Measurements from ENCODE around the gene LRRC75B. TPM values are rescaled to one million over a fixed set of nuclear protein-coding genes. Genes with fewer than 3 reads are reported as not detected.

The LRRC75B gene
- total and polyA plus RNA-seq, 2 of the 13 experiments (the other 11 are each of a cell fraction or from before 2014, with no cell fraction given): 11.8 to 34.8 TPM

GRCh38 chr22:24582056-24582814 is 10.6 kb downstream of the LRRC75B start (continued):
- TF ChIP-seq, protein P1, sequence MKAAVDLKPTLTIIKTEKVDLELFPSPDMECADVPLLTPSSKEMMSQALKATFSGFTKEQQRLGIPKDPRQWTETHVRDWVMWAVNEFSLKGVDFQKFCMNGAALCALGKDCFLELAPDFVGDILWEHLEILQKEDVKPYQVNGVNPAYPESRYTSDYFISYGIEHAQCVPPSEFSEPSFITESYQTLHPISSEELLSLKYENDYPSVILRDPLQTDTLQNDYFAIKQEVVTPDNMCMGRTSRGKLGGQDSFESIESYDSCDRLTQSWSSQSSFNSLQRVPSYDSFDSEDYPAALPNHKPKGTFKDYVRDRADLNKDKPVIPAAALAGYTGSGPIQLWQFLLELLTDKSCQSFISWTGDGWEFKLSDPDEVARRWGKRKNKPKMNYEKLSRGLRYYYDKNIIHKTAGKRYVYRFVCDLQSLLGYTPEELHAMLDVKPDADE (CRISPR knock-in tag; IDR thresholded peaks at IDR 0.05): no peak

DNA sequence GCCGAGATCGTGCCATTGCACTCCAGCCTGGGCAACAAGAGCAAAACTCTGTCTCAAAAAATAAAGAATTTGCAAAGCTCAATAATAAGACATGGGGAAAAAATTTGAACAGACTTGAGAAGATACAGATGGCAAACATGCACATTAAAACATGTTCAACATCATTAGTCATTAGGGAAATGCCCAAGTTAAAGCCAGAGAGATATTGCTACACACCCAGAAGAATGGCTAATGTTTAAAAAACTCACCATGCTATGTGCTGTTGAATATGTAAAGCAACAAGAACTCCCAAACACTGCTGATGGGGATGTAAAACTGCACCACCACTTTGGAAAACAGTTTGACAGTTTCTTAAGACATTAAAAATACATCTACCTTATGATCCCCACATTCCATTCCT is 12.6 kb downstream of the LRRC75B start:
- no peaks in the 10 kb centered on the region for H3K9me3 ChIP-seq (ENCODE audit: low read length)
- no peak overlapping the region for H2AFZ ChIP-seq (ENCODE audit: low read length)
- BruUV-seq (replicated peaks): no TSS peak
- no peak for FAIRE-seq
- ChIA-PET CTCF (ENCODE audit: low intra/inter-chr PET ratio, low total read pairs) (no interaction called here), POLR2A (interaction anchor here (2.5 to 6.5 kb wide), 7 partner anchors 8 to 73 kb away, joined by 11 to 138 read pairs (median 27); partner anchors contain the start of genes GUCD1, LRRC75B and SNRPD3)
- H3K9ac ChIP-seq (ENCODE audit: insufficient read depth, low read depth, low read length): no peak overlapping the region
- no peaks in the 10 kb centered on the region; a peak in 2 of 5 replicates for H3K36me3 ChIP-seq (replicated peaks in 1 of 2; ENCODE audit: control insufficient read depth in 1 of 2, insufficient read depth in 2 of 2, low read length in 2 of 2)
- no peaks in the 10 kb centered on the region for H3K27me3 ChIP-seq (ENCODE audit: control insufficient read depth in 1 of 2, insufficient read depth in 2 of 2, low read length in 2 of 2)
- H3K27ac ChIP-seq (ENCODE audit: extremely low read length, insufficient read depth, low read length): peak overlapping the region; percentile 97
- 85% methylated on average over 2 of the region's 2 CpGs for WGBS (ENCODE audit: low lambda C conversion rate)
- no peak overlapping the region for H3K4me3 ChIP-seq (replicated peaks in 1 of 3; ENCODE audit: insufficient read depth in 1 of 3, low read depth in 2 of 3, low read length in 3 of 3)
- peaks cover 95% of the 10 kb centered on the region for H3K4me1 ChIP-seq (ENCODE audit: insufficient read depth, low read length)
- no peaks in the 10 kb centered on the region for H3K79me2 ChIP-seq (ENCODE audit: insufficient read depth, low read length)
- ATAC-seq: no peak
- intact Hi-C loops (cut with micrococcal nuclease; ENCODE audit: unreplicated experiment) (no loop called here), in situ Hi-C loops (cut with HindIII; ENCODE audit: extremely low pct_ligation_motif_present, low pct_unique_long_range_greater_than_20kb) (no loop called here)
- DNase-seq (ENCODE audit: low spot score): no peak
- H3K4me2 ChIP-seq (ENCODE audit: low read depth, low read length): 0 out of 2 replicates have a peak overlapping the region, but pooled peaks have one; percentile 84
- H4K20me1 ChIP-seq (ENCODE audit: insufficient read depth, low read length): no peaks in the 10 kb centered on the region
- TF ChIP-seq ZNF776 (CRISPR knock-in tag; IDR thresholded peaks at IDR 0.05): no peak
- TF ChIP-seq THYN1 (CRISPR knock-in tag; IDR thresholded peaks at IDR 0.05; ENCODE audit: borderline replicate concordance, low read depth): no peak
- peak; percentile 31; the same call in 1 of the 2 replicates for TF ChIP-seq CEBPB (IDR thresholded peaks at IDR 0.05; ENCODE audit: borderline replicate concordance, low read depth, low read length)
- TF ChIP-seq HOXD1 (CRISPR knock-in tag; IDR thresholded peaks at IDR 0.05): no peak
- no peak for TF ChIP-seq U2AF2 (IDR thresholded peaks at IDR 0.05; ENCODE audit: low read depth, low read length)
- TF ChIP-seq, protein P2, sequence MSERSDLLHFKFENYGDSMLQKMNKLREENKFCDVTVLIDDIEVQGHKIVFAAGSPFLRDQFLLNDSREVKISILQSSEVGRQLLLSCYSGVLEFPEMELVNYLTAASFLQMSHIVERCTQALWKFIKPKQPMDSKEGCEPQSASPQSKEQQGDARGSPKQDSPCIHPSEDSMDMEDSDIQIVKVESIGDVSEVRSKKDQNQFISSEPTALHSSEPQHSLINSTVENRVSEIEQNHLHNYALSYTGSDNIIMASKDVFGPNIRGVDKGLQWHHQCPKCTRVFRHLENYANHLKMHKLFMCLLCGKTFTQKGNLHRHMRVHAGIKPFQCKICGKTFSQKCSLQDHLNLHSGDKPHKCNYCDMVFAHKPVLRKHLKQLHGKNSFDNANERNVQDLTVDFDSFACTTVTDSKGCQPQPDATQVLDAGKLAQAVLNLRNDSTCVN (CRISPR knock-in tag; IDR thresholded peaks at IDR 0.05; ENCODE audit: borderline replicate concordance): no peak
- TF ChIP-seq NR1H2 (CRISPR knock-in tag; IDR thresholded peaks at IDR 0.05; ENCODE audit: borderline replicate concordance, low read depth): no peak
- no peak for TF ChIP-seq RFX5 (IDR thresholded peaks at IDR 0.05; ENCODE audit: low read depth, low read length)
- no peak for TF ChIP-seq ZNF121 (CRISPR knock-in tag; IDR thresholded peaks at IDR 0.05)
- no peak for TF ChIP-seq PHF8 (CRISPR knock-in tag; IDR thresholded peaks at IDR 0.05)
- TF ChIP-seq IRF9 (CRISPR knock-in tag; IDR thresholded peaks at IDR 0.05; ENCODE audit: borderline replicate concordance): no peak
- TF ChIP-seq SRSF1 (optimal IDR thresholded peaks at IDR 0.05; ENCODE audit: low read depth, low read length): no peak
- no peak for TF ChIP-seq HMG20A (CRISPR knock-in tag; IDR thresholded peaks at IDR 0.05; ENCODE audit: borderline replicate concordance)
- 0 out of 2 replicates have a peak, but pooled peaks have one; percentile 10 for TF ChIP-seq ZNF687 (CRISPR knock-in tag; IDR thresholded peaks at IDR 0.05)

Measured in HepG2 (cell line).